RWPE1 (cell line): Measurements from ENCODE around the gene MRPL37.

Source experiments
- CTCF ChIA-PET: fragments of 350-600 bp; sonication (Branson Sonifier 250); formaldehyde crosslinking; extraction: SDS; loops from one replicate; lab custom pipeline; 2021; lab: Yijun Ruan, JAX
- POLR2A ChIA-PET: fragments of 400-600 bp; formaldehyde crosslinking; extraction: SDS; loops from one replicate; lab custom pipeline; 2020; ENCODE audit warnings: antibody characterized with exemption; ENCODE audit not compliant: low non-redundant PET; lab: Yijun Ruan, JAX
- DNase-seq: peaks from one replicate; pipeline ENCODE4 v3.0.0; 2012; ENCODE audit warnings: low spot score
- H3K27ac ChIP-seq: fragments of 450-650 bp; 2 replicates; pipeline ENCODE4 v1.5.1; 2017
- TF ChIP-seq, protein P1 (sequence below): fragments of 450-650 bp; conservative IDR thresholded peaks from 2 replicates; pipeline ENCODE4 v1.5.1; 2017; ENCODE audit warnings: low read depth, mild to moderate bottlenecking

The MRPL37 gene

DNA sequence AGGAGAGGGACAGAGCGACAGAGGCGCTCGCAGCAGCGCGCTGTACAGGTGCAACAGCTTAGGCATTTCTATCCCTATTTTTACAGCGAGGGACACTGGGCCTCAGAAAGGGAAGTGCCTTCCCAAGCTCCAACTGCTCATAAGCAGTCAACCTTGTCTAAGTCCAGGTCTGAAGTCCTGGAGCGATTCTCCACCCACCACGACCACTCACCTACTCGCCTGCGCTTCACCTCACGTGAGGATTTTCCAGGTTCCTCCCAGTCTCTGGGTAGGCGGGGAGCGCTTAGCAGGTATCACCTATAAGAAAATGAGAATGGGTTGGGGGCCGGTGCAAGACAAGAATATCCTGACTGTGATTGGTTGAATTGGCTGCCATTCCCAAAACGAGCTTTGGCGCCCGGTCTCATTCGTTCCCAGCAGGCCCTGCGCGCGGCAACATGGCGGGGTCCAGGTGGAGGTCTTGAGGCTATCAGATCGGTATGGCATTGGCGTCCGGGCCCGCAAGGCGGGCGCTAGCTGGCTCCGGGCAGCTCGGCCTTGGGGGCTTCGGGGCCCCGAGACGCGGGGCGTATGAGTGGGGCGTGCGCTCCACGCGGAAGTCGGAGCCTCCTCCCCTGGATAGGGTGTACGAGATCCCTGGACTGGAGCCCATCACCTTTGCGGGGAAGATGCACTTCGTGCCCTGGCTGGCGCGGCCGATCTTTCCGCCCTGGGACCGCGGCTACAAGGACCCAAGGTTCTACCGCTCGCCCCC lies at the start of gene MRPL37, which contains the start of gene CYB5RL:
Gene MRPL37, plus strand, starts transcription at position 403 of the 754 bp plus-strand sequence. Its CDS starts 77 bp downstream, at position 480.
Gene CYB5RL, minus strand, starts transcription at position 266 of the 754 bp plus-strand sequence. CDS start 4,414 bp downstream, outside the sequence.
- ChIA-PET POLR2A (interaction anchor here (0.9 kb wide), 1 partner anchor 63 kb away, joined by 3 read pairs; no protein-coding TSS in a partner anchor), CTCF (interaction anchor here (0.5 to 1.2 kb wide), 3 partner anchors 12 to 76 kb away, joined by 3 to 7 read pairs (median 4); no protein-coding TSS in a partner anchor)
- TF ChIP-seq, protein P1, sequence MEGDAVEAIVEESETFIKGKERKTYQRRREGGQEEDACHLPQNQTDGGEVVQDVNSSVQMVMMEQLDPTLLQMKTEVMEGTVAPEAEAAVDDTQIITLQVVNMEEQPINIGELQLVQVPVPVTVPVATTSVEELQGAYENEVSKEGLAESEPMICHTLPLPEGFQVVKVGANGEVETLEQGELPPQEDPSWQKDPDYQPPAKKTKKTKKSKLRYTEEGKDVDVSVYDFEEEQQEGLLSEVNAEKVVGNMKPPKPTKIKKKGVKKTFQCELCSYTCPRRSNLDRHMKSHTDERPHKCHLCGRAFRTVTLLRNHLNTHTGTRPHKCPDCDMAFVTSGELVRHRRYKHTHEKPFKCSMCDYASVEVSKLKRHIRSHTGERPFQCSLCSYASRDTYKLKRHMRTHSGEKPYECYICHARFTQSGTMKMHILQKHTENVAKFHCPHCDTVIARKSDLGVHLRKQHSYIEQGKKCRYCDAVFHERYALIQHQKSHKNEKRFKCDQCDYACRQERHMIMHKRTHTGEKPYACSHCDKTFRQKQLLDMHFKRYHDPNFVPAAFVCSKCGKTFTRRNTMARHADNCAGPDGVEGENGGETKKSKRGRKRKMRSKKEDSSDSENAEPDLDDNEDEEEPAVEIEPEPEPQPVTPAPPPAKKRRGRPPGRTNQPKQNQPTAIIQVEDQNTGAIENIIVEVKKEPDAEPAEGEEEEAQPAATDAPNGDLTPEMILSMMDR: no peak
- peak; percentile 100 for DNase-seq
- peak within 1 kb of the TSS; percentile 68 for H3K27ac ChIP-seq

DNA sequence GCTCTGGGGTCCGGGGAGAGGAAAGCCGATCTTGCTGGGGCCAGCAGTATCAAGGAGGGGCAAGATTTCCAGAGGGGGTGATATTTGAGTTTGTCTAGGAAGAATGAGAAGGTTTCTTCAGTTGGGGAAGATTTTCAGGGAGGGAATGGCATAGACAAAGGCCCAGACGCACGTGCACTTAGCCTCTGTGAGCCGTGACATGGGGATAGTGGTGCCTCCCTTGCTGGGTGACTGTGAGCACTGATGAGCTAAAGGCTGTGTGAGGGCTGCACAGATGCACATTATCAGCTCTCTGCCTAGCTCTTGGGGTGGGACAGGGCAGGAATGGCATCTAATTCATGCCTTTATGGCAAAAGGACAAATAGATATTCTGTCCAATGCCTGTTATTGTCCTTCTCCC lies 49.0 kb upstream of the MRPL37 start:
- TF ChIP-seq, protein P1: no peak
- ChIA-PET CTCF (interaction anchor here (0.7 kb wide), 1 partner anchor 31 kb away, joined by 3 read pairs; no protein-coding TSS in a partner anchor), POLR2A (no interaction called here)
- no peak for DNase-seq
- no peak overlapping the region for H3K27ac ChIP-seq

DNA sequence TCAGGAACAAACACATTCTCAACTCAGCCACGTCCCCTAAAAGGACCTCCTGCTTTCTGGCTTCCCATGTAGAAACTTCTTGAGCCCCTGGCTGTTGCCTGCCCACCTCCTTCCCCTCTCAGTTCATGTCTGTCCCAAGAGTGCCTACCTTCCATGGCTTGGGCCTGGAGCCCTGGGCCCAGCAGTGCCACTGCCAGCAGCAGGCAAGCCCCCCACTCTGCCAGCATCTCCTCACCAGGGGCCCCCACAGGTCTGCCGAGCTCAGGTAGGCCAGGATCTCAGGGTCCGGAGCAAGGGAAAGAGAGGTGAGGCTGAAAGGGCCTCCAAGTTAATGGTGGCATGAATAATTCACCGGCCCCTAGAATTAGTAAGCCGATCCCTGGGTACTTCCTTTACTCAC lies 47.3 kb upstream of the MRPL37 start, which contains the start of gene CDCP2:
Gene CDCP2, minus strand, starts transcription at position 305 of the 400 bp plus-strand sequence. Its CDS starts 78 bp downstream, at position 227.
- ChIA-PET CTCF (no interaction called here), POLR2A (no interaction called here)
- peak within 1 kb of the TSS; percentile 74 for H3K27ac ChIP-seq
- TF ChIP-seq, protein P1: no peak
- DNase-seq: no peak

DNA sequence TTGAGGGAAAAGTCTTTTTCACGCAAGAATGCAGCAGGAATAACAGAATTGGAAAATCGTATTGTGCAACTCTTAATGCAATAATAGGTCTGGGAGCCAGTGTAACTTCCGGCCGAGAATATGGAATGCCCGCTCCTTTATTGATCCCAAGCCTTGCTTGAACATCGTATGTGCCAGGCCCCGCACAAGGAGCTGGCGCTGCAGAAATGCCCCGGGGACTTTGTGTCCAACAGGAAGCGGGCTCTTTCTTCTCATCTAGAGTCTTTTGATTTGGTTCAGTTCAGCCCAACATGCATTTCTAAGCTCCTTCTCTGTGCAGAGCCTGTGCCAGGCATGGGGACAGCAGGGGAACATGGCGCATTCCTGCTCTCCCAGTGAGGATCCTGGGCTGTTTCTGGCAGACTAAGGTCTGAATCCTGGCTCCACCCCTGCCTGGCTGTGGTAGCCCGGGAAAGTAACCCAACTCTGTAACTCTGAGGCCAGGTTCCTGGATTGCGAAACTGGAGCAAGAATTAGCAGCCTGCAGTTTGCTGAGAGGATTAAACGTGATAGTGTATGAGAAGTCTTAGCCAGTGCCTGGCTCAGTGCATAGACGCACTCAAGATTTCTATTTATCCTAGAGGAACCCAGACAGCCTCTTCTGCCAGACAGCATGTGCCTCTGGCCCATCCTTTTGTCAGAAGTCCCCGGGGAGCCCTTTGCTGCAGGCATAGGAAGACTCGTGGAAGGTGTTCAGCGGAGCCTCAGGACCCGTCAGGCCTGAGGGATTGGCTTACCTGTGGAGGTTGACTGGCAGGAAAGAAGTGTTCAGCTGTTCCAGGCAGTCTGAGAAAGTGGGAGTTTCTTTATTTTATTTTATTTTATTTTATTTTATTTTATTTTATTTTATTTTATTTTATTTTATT lies 46.2 kb upstream of the MRPL37 start:
- TF ChIP-seq, protein P1: no peak
- ChIA-PET CTCF (interaction anchor here (0.5 kb wide), 1 partner anchor 32 kb away, joined by 4 read pairs; no protein-coding TSS in a partner anchor), POLR2A (no interaction called here)
- peak overlapping the region; percentile 74 for H3K27ac ChIP-seq
- DNase-seq: peak; percentile 57

DNA sequence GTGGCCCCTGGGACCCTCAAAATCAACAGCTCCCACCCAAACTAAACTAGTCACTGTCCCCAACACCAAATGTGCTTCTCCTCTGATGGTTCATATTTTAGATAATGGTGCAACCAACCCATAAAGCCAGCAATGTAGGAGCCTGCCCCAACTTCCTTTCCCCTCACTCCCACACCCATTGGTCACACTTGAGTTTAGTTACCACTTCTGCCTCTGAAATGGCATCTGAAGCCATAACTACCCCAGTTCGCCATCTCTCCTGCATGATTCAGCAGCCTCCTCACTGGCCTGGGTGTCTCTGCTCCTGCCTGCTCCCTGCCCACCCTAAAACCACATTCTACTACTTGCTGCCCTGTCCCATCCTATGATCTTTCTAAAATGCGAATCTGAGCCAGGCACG lies 43.8 kb upstream of the MRPL37 start:
- TF ChIP-seq, protein P1: no peak
- H3K27ac ChIP-seq: no peak overlapping the region
- DNase-seq: no peak
- POLR2A ChIA-PET: no interaction called here
- CTCF ChIA-PET: no interaction called here

DNA sequence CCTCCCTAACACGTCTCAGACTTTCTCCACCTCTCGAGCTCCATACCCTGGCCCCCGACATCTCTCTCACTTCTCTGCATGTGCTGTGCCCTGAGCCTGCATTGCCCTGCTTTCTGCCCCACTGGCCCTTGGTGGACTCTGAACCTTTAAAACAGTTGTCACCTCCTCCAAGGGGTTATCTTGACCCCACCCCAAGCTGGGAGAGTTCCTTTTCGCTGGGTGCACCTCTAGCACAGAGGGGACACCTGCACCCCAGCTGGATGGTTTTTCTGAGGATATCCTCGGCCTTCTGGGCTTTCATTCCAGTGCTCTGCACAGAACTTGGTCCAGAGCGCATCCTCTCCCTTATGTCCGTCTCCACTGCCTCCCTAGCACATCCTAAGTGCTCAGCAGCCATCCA lies 43.0 kb upstream of the MRPL37 start:
- no peak overlapping the region for H3K27ac ChIP-seq
- ChIA-PET POLR2A (no interaction called here), CTCF (no interaction called here)
- DNase-seq: no peak
- TF ChIP-seq, protein P1: no peak
